OCI-LY1 (cell line): ENCODE data around the gene HDGFL2.

Experiments used
- EZH2 ChIP-seq: fragments of 200-600 bp; sonication (generic), shearing (Covaris generic); IDR thresholded peaks from 2 replicates; pipeline ENCODE4 v1.8.0; 2017; ENCODE audit warnings: borderline replicate concordance, mixed run types, mild to moderate bottlenecking, antibody characterized with exemption, low read length, moderate library complexity, mixed read lengths
- TF ChIP-seq, protein P1 (sequence below): fragments of 200-600 bp; sonication (generic), shearing (Covaris generic); IDR thresholded peaks from 2 replicates; pipeline ENCODE4 v1.5.1; 2017; ENCODE audit warnings: mild to moderate bottlenecking, antibody characterized with exemption, low read length, moderate library complexity, mixed read lengths

DNA sequence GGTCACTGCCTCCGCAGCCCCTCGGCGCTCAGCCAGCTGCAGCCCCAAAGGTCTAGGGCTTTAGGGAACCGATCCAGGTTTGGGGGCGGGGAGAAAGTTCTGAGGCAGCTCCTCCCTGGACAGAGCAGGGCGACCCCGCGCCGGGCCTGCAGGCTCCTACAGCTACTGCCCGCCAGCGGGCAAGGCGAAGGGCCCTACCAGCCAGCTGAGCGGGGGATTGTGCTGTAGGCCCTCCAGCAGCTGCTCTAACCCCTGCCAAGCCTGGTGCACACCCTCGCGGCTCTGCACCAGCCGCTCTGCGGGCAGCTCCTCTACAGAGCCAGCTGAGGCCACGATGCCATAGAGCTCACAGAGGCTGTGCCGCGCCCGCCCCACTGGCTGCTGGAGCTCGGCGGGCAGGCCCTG lies 32.2 kb downstream of the HDGFL2 start:
- TF ChIP-seq, protein P1, sequence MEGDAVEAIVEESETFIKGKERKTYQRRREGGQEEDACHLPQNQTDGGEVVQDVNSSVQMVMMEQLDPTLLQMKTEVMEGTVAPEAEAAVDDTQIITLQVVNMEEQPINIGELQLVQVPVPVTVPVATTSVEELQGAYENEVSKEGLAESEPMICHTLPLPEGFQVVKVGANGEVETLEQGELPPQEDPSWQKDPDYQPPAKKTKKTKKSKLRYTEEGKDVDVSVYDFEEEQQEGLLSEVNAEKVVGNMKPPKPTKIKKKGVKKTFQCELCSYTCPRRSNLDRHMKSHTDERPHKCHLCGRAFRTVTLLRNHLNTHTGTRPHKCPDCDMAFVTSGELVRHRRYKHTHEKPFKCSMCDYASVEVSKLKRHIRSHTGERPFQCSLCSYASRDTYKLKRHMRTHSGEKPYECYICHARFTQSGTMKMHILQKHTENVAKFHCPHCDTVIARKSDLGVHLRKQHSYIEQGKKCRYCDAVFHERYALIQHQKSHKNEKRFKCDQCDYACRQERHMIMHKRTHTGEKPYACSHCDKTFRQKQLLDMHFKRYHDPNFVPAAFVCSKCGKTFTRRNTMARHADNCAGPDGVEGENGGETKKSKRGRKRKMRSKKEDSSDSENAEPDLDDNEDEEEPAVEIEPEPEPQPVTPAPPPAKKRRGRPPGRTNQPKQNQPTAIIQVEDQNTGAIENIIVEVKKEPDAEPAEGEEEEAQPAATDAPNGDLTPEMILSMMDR, result no peak
- TF ChIP-seq EZH2, result no peak
